HG02973 (cell line): ENCODE data around the gene CCT7.

Experiments
- ATAC-seq: cut with Tn5 transposase; IDR thresholded peaks from one replicate; pipeline ENCODE4 v1.9.1; 2021; ENCODE audit warnings: moderate library complexity; ENCODE audit not compliant: unreplicated experiment

Gene CCT7

DNA sequence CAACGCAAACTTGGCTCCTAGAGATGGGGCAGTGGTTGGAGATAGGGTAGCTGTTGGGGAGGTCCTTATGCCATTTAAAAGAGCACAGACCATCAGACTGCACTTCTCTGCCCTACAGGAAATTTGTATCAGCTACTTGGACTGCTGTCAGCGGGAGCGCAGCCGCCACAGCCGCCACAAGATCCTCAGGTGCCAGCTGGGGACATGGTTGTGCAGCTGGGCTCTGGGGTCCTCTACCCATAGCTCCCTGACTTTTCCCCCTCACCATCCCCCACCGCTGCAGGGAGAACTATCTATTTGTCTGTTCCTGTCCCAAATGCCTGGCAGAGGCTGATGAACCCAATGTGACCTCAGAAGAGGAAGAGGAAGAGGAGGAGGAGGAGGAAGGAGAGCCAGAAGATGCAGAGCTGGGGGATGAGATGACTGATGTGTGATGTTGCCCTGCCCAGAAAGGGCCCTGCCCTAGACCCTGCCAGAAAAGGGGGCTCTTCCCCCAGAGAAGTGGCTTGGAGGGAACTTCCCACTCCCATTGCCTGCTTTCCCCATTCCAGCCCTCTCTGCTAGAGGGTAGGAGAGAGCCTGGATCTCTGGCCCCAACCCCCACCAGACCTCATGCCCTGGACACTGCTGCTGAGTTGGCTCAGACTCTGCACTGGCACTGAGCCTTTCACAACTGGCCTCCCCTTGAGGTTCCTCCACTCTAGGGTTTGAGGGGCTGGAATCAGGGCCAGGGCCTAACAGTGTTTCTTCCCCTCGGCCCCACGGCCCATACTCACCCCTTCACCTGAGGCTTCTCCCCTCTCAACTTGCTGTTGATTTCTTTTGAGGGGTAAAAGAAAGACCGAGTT, 8.4 kb upstream of the CCT7 start:
- ATAC-seq = no peak

DNA sequence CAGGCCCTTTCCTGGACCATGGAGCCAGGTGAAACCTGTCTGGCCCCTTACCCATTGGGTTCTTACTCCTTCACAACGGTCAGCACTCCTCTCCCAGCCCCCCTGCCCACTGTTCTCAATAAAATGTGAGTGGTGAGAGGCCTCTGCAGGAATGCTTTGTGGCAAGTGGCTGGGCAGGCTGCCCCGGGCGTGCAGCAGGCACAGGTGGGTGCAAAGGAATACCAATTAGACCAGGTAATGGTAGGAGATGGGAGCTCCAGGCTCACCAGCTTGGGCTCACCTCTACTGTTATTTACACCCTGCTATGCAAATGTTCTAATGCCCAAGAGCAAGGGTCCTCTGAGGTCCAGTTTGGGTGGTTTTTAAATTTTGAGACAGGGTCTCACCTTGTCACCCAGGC, 7.0 kb upstream of the CCT7 start:
- ATAC-seq = no peak

DNA sequence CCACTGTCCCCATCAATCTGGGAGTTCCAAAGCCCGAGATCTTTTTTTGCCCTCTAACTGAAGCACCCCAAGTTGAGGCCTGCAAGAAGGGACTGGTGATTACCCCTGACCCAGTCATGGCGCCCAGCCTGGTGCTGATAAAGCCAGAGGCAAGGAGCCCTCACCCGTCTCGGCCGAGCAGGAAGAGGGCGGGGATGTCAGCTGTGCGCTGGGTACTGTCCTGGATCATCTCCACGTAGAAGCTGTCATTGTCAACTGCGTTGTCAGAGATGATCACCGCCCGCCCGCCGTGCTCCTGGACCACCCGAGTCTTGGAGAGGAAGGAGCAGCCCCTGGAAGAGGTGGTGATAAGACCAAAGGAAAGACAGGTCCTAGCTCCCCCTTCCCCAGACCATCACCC, 5.5 kb upstream of the CCT7 start:
- ATAC-seq = no peak

DNA sequence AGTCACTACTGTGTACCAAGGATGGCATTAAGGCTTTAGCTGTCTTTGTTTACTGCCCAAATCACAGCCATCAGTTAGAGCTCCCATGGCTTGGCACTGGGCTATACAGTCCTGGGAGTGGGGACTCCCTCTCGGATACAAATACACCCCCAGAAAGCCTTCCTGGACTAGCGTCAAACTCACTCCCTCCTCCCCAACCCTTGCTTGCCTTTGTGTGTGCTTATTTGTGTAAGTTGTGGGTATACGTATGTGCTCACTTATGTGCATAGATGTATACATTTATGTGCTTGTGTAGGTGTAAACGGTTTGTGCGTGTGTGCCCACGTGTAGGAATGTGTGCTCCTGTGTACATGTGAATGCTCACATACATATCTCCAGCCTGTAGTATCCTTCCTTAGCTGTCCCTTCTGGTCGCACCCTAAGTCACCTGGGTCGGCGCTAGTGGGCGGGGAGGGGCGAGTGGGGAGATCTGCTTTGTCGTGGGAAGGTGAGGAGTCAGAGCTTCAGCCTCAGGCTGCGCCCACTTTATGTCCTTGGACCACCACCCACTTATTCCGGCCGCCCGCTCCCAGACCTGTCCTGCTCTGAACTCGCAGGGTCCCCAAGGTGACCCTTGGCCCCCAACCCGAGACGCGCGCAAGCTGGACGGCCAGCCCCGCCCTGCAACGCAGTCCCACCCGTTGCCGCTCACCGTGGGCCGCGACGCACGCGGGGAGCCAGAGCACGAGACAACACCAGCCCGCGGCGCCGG, 1.5 kb upstream of the CCT7 start:
- peak; percentile 8 for ATAC-seq

DNA sequence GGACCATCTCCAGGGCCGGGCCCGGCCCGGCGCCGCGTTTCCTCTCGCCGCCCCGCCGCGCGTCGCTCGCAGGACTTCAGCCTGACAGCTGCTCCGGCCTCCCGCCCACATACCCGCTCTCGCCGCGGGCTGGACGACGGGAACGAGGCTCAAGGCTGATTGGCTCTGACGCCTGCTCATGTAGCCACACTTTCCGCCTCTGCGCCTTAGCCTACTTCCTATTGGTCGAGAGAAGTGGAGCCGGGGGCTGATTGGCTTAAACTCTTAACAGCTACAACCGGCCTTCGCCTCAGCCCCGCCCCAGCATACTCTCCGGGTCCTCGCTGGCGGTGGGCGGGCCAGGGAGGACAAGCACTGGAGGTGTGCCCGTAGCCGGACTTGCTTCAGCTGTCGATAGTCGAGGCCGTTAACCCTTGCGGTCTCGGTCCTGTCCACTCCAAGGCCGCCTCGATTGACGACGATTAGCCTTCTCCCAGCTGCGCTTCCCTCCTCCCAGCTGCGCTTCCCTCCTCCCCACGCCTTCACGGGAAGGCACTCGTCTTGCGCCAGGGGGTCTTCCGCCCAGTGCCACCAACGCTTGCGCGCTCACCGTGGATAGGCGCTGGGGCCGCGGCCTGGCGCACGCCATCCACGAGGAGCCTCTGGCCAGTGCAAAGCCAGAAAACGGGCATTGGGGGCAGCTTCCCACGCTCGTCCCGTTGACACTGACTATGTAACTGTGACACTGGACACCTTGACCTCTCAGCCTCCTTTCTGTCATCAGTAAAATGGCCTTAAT, 765 bp upstream of the CCT7 start, which contains the start of gene PRADC1:
PRADC1 (minus strand) TSS at position 86 of the 778 bp plus-strand sequence; CDS start at position 7, 79 bp downstream.
- peak; percentile 91 for ATAC-seq

DNA sequence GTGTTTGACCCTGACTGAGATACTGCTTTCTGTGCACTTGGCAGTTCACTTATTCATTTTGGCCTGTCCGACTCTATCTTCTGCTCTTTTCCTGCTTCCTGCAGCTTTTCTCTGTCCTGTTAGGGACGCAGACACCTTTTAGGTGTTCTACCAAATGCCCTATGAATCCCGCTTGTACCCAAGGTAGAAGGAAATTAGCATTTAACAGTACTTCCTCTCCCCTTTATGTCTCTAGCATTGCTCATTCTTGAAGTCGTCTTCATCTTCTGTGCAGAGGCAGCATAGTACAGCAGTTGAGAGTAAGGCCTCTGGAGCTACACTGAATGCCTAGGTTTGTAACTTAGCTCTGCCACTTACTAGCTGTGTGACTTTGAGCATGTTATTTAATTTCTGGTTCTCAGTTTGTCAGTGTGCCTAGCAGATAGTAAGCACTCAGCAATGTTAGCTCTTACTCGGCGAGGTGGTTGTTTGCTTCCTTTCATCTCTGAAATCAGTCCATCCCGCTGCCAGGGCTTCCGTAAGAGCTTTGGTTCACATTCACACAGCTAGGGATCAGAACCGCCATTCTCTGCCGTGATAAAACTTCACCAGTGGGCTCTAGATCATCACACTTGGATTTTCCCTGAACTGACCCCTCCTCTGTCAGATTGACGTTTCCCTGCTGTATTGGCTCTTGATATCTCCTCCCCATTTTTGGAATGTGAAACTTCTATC, 1.4 kb downstream of the CCT7 start:
- ATAC-seq = no peak

DNA sequence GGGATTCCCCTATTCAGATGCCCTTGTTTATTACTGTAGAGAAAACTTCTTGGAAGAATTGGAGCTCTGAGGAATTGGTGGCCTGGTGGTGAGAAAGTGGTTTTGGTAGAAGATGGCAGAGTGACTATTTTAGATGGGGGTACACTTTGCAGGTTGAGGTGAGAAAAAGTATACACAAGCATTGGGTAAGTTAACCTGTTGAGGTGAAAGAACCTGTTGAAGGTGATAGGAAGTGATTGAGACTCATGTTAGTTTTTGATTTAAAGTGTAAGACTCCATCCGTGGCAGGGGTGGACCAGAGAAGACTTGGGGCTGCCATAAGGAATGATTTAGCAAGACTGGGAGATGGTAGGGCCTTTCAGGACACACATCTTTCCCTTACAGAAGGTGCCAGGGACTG, 3.1 kb downstream of the CCT7 start:
- ATAC-seq = no peak

DNA sequence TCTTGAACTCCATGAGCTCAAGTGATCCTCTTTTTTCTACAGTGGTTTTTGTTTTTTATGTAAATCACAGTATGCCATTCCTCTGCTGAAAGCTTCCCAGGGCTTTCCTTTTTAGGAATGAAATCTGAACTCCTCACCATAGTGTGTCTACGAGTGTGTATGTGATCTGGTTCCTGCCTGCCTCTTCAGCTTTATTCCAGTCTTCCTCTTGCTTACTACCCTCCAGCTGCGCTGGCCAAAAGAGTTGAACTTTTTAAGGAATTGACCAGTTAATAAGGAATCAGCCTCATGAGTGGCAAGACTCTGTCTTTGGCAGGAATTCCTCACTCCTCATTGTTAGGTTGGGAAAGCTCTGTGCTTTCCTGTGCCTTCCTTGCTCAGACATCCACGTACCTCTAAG, 4.0 kb downstream of the CCT7 start:
- ATAC-seq = no peak

DNA sequence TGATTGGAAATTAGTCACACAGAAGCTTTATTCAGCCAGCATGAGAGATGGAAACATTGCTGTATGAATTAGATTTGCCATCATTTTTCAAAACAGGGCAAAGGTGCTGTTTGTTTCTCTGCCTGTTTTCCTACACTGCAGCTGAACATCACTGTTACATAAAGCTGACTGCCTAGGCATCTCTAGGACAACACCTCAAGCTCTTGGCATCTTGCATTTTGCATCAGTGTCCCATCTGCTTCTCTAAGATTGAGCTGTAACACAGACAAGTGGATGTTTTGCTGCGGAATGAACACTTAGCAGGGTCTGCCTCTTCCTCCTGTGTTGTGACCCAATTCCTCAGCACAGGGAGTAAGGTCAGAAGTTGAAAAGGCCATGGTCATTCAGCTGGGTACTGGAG, 4.9 kb downstream of the CCT7 start:
- ATAC-seq = no peak

DNA sequence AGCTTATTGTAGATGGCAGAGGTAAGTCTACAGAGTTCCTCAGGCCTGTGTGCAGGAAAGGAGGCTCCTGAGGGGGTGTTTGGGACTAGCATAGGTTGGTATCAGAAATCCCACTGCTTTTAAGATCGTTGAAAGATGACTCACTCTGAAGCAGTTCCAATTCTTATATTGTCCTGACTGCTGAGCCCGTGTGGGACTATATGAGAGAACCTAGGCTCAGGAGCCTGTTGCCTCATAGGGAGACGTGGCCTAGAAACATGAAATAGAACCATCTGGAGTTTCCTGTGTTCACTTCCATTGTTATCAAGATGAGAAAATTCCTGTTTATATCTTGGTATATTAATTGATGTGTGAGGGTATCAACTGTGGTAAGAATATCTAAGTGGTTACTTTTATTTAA, 5.7 kb downstream of the CCT7 start:
- no peak for ATAC-seq

DNA sequence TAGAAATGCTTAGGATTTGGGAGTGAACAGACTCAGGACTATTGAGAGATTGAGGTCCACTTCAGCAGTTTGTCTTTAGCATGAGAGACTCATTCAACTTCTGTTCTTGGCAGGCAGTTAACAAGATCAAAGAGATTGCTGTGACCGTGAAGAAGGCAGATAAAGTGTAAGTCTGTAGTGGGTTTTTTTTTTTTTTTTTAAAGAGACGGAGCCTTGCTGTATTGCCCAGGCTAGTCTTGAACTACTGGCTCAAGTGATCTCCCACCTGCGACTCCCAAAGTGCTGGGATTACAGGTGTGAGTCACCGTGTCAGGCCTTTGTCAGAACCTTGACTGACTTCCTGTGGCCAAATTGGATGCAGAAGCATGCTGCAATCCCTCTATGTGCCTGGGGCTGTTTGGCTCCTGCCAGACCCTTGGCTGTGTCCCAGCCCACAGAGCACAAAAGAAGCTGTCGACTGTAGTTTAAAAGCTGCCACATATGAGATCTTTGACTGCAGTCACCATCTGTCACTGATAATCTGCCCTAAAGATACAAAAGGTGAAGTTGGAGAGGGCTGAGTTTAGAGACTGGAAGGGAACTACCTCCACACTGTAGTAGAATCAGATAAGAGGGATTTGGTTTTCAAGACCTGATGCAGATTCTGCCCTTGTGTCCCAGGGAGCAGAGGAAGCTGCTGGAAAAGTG, 9.9 kb downstream of the CCT7 start:
- ATAC-seq = no peak

DNA sequence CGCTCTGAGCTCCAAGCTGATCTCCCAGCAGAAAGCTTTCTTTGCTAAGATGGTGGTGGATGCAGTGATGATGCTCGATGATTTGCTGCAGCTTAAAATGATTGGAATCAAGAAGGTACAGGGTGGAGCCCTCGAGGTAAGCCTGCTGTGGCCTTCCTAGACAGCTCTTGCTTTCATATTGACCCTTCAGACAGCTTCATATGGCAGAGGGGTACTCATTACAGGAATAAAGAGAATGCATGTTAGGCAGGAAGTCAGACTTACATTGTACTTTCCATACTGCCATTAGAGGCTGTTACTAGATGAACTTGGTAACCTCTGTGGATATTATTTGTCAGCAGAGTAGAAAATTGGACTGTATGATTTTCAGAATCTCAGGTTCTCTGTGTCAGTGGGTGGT, 10.5 kb downstream of the CCT7 start:
- ATAC-seq = no peak

DNA sequence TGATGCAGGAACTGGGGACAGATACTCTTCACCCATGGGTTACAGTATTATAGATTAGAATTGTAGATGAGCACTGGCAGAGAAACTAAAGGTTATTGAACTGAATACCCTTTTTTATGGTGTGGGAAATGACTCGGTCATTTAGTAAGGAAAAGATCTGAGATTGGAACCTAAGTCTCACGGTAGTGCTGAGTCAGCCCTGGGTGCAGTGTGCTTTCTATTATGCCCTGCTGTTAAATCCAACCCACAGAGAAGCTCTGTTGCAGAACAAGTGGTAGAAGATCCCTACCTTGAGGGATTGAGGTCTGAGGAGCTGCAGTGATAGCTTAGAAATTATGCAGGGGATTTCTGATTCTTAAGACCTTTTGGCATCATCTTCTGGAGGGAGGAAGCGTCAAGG, 12.7 kb downstream of the CCT7 start:
- ATAC-seq = no peak

DNA sequence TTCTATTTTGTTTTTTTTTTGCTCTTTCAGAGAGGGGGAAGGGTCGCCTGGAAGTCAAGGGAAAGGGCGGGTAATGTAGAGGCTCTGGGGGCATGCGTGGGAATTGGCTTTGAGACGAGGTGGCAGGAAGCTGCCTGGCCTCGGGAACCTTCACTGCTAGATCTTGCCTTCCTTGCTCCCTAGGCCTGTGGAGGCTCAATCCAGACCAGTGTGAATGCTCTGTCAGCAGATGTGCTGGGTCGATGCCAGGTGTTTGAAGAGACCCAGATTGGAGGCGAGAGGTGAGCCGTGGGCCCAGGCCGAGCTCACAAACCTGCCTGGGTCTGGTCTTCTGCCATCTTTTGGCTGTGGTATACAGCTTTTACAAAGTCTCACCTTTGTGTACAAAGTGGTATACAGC, 15.5 kb downstream of the CCT7 start:
- no peak for ATAC-seq

DNA sequence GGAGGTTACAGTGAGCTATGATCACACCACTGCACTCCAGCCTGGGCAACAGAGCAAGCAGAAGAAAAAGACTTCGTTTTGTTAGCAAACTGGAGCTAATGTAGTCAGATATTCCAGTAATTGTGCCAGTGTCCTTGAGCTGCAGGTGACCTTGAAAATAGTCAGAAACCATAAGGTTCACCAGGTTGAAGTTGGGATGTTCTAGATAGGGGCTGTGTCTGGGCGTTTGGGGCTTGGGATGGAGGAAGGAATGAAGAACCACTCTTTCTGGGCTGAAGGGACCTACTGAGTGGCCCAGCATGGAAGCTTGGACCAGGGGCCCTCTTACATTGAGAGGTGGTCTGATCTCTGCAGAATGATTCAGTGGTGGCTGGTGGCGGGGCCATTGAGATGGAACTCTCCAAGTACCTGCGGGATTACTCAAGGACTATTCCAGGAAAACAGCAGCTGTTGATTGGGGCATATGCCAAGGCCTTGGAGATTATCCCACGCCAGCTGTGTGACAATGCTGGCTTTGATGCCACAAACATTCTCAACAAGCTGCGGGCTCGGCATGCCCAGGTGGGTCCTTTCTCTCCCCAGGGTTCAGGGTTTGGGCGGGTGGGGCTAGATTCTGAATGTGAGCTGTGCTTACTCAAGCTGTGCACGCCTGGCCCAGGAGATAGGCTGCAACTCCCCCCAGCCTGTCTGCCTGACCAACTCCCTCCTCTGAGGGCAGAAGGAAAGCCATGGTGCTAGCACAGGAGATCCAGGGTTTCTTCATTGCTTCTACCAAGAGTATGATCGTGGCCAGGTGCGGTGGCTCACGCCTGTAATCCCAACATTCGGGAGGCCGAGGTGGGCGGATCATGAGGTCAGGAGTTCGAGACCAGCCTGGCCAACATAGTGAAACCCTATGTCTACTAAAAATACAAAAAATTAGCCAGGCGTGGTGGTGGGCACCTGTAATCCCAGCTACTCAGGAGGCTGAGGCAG, 17.1 kb downstream of the CCT7 start:
- ATAC-seq = no peak

DNA sequence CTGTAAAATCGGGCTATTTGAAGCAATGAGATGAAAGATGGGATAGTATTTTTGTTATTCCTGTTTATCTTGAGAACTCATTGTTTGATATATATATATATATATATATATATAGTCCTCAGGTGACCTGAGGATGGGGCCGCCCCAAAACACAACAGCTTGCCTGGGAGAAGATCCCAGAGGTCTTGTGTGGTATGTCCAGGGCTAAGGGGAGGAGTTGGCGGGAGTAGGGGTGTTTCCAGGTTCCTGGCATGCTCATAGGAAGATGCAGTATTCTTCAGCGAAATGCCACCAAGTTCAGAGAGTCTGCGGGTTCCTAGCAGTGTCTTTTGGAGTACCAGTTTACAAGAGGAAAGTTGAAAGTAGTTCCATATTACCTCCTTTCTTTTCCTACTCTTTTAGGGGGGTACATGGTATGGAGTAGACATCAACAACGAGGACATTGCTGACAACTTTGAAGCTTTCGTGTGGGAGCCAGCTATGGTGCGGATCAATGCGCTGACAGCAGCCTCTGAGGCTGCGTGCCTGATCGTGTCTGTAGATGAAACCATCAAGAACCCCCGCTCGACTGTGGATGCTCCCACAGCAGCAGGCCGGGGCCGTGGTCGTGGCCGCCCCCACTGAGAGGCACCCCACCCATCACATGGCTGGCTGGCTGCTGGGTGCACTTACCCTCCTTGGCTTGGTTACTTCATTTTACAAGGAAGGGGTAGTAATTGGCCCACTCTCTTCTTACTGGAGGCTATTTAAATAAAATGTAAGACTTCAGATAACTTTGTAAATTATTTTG, 18.3 kb downstream of the CCT7 start:
- no peak for ATAC-seq

DNA sequence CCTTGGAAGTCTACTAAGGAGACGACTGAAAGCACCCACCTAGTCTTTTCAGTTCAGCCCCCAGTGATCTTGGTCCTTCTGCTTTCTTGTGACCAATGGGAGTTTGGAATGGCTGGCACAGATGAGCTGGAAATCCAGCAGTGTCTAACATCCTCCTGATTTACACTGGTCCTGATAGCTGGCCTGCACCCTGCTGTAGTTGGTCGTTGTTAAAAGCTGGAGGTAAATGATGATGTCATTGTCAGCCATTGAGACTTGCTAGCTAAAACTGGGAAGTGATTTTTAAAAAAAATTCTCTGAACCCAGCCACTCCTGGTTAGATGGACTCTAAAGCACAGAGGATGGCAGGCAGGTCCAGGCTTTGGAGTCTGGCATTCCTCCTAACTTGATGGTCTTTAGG, 19.3 kb downstream of the CCT7 start:
- no peak for ATAC-seq

DNA sequence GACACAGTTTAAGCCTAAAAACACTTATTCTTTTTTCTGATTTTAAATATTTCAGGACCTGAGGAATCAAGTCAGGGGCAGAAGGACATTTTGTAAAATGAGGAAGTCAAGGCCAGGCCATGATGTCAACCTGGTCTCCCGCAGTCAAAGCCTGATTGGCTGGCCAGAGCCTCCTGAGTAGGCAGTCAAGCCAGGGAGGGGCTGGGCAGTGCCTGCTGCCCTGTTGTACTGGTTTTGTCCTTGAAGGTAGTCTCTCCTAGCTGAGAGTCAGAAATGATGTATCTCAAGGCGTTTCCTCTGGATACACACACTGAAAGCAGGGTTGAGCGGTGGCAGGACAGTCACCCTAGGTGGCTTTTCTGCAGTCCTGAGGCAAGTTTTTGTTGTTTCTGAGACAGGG, 19.8 kb downstream of the CCT7 start:
- ATAC-seq = no peak
